BLaER1 treated with 17β-estradiol and CSF1 and Interleukin-3, amounts not matched to agents 10 nM and 100 nM (cell line): ENCODE measurements around the gene SPATA25.
"Not testable (repeated sequence)": the region's sequence is repeated elsewhere in the genome, so short reads cannot be mapped to it uniquely, and the experiment has no call there.

Experiments used
- H3K27ac ChIP-seq, 11 experiments: shearing (Covaris generic); formaldehyde crosslinking; 2 replicates each; pipeline ENCODE4 v1.8.1; 2022
- H3K27me3 ChIP-seq, 11 experiments: shearing (Covaris generic); formaldehyde crosslinking; 2 replicates each; pipeline ENCODE4 v1.8.1; 2022
- H3K36me3 ChIP-seq, 11 experiments: shearing (Covaris generic); formaldehyde crosslinking; 2 replicates each; pipeline ENCODE4 v1.8.1; 2022
- H3K4me1 ChIP-seq, 10 experiments: shearing (Covaris generic); formaldehyde crosslinking; 2 replicates each; pipeline ENCODE4 v1.8.1; 2022
- H3K4me2 ChIP-seq, 11 experiments: shearing (Covaris generic); formaldehyde crosslinking; 2 replicates each; pipeline ENCODE4 v1.8.1; 2022
- H3K4me3 ChIP-seq, 10 experiments: shearing (Covaris generic); formaldehyde crosslinking; 2 replicates each; pipeline ENCODE4 v1.8.1; 2022
- H3K9ac ChIP-seq, 11 experiments: shearing (Covaris generic); formaldehyde crosslinking; 2 replicates each; pipeline ENCODE4 v1.8.1; 2022
- H3K9me3 ChIP-seq, 11 experiments: shearing (Covaris generic); formaldehyde crosslinking; replicated peaks in 1 of 11; 2 replicates each; pipeline ENCODE4 v1.8.1; 2022
- H4K20me1 ChIP-seq, 11 experiments: shearing (Covaris generic); formaldehyde crosslinking; 2 replicates each; pipeline ENCODE4 v1.8.1; 2022
- Cebpa-rat ChIP-seq, 11 experiments: shearing (Covaris generic); IDR thresholded peaks; 2 replicates each; pipeline ENCODE4 v1.8.1; 2022

Gene SPATA25, protein sequence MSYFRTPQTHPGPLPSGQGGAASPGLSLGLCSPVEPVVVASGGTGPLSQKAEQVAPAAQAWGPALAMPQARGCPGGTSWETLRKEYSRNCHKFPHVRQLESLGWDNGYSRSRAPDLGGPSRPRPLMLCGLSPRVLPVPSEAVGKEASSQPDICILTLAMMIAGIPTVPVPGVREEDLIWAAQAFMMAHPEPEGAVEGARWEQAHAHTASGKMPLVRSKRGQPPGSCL

DNA sequence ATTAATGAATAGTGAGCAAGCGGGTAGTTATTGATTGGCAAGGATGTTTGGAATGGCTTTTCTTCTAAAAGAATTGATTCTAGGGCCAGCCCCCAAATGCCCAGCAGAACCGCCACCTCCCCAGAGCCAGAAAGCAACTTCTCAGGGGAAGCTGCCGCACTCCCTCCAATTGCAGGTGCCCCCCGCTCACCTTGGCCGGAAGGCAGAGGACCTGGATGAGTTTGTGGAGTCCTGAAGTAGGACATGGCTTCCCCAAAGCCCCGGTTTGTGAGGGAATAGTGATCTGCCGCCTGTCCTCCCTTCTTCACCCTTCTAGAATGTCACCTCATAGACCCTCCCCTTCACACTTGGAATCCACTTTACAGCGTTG lies at the start of gene SPATA25:
Gene SPATA25, minus strand, starts transcription at position 277 of the 370 bp plus-strand sequence. Its CDS starts 32 bp downstream, at position 245.
- Histone ChIP-seq H3K9ac (peak within 1 kb of the TSS in 4 of 11 experiments; percentile 0 to 9 (median 2); a peak in 3 of 22 replicates), H3K9me3 (no peaks in the 10 kb centered on the region)

DNA sequence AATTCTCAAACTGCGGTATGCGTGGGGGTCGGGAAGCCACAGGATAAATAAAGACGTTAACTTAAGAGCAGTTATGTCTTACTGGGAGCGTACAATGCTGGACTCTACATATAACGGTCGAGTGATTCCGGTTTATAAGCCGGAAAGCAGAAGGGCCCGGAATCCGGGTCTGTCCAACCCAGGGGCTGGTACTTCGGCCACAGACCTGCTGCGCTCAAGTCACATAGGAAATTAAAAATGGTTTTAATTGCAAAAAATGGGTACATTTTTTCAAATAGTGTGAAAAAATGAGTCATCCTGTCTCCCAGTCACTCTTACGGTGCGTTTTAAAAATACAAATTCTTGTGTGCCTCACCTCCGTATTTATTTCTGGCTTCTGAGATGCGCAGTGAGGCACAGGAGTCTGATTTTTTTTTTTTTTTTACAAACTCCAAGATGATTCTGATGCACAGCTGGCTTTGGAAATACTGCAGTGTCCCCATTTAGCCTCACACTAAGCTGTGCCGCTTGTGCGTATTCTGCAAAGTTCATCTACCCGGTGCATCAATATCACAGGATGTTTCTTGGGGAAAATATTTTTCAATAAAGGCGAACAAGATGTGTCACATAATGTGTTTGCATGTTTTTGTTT lies 48.1 kb upstream of the SPATA25 start:
- TF ChIP-seq Cebpa-rat (IDR thresholded peaks at IDR 0.05): no peak
- Histone ChIP-seq H3K4me2 (peak overlapping the region; percentile 77 to 99 (median 86)), H4K20me1 (peaks cover 0 to 62% (median 29%) of the 10 kb centered on the region in 11 experiments; a peak in 15 of 22 replicates), H3K9me3 (no peaks in the 10 kb centered on the region), H3K4me1 (peaks cover 18 to 44% (median 26%) of the 10 kb centered on the region in 10 experiments), H3K36me3 (peaks cover 38 to 42% (median 40%) of the 10 kb centered on the region in 11 experiments), H3K4me3 (peak overlapping the region; percentile 78 to 98 (median 86)), H3K27ac (peak overlapping the region; percentile 99 to 100 (median 100)), H3K9ac (peak overlapping the region; percentile 99 to 100 (median 100)), H3K27me3 (no peaks in the 10 kb centered on the region)

More for the DNA sequence above, at the start of gene SPATA25:
- no peak for TF ChIP-seq Cebpa-rat (IDR thresholded peaks at IDR 0.05)
- Histone ChIP-seq H3K4me3 (no peak within 1 kb of the TSS), H3K4me2 (peak within 1 kb of the TSS in 9 of 11 experiments; percentile 2 to 99 (median 96); a peak in 12 of 22 replicates), H3K27me3 (no peaks in the 10 kb centered on the region), H4K20me1 (peaks cover 0 to 53% (median 24%) of the 10 kb centered on the region in 11 experiments; a peak in 15 of 22 replicates), H3K4me1 (peaks cover 40 to 81% (median 65%) of the 10 kb centered on the region in 10 experiments), H3K36me3 (peaks cover 19 to 54% (median 40%) of the 10 kb centered on the region in 11 experiments), H3K27ac (no peak within 1 kb of the TSS)

DNA sequence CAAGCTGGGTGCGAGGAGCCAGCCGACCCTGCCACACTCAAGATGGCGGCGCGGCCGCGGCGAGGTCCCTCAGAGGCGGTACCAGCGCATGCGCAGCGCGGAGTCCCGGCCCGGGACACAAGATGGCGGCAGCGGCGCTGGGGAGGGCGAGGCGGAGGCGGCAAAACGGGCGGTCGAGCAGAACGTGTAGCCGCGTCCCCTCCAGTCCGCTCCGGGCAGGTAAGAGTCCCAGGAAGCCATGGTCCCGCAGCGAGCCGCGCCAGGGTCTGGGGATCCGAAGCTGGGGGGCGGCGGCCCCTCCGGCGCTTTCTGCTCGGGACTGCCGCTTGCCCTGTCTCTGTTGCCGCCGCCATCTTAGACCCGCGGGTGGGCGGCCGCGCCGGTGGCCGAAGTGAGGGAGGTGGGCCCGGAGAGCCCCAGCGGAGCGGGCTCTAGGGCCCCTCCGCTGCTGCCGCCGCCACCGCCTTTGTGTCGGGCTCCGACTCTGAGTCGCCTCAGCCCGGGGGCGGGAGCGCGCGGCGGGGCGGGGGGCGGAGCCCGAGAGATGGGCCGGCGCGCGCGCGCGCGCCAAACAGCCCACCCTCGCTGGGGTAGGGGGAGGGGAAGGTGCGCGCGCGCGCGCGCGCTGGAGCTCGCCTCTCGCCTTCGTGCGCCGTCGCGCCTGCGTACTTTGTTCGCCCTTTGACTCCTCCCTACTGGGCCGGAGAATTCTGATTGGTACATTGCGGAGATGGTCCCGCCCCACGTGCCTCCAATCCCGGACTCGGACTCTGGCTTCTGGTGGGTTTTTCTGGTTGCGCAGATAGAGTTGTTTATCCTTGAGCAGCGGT lies 47.4 kb upstream of the SPATA25 start, which contains the start of gene PCIF1:
Gene PCIF1, plus strand, starts transcription at position 98 of the 830 bp plus-strand sequence. CDS start 4,317 bp downstream, outside the sequence.
- H3K4me3 ChIP-seq: peak within 1 kb of the TSS; percentile 78 to 98 (median 86)
- peaks cover 0 to 55% (median 29%) of the 10 kb centered on the region in 11 experiments; a peak in 15 of 22 replicates for H4K20me1 ChIP-seq
- no peaks in the 10 kb centered on the region for H3K9me3 ChIP-seq
- no peak for TF ChIP-seq Cebpa-rat (IDR thresholded peaks at IDR 0.05)
- H3K27me3 ChIP-seq: no peaks in the 10 kb centered on the region
- H3K36me3 ChIP-seq: peaks cover 31 to 34% (median 32%) of the 10 kb centered on the region in 11 experiments
- peak within 1 kb of the TSS; percentile 99 to 100 (median 100) for H3K27ac ChIP-seq
- H3K4me2 ChIP-seq: peak within 1 kb of the TSS; percentile 84 to 99 (median 93)
- H3K4me1 ChIP-seq: peaks cover 18 to 44% (median 26%) of the 10 kb centered on the region in 10 experiments
- peak within 1 kb of the TSS; percentile 99 to 100 (median 100) for H3K9ac ChIP-seq

DNA sequence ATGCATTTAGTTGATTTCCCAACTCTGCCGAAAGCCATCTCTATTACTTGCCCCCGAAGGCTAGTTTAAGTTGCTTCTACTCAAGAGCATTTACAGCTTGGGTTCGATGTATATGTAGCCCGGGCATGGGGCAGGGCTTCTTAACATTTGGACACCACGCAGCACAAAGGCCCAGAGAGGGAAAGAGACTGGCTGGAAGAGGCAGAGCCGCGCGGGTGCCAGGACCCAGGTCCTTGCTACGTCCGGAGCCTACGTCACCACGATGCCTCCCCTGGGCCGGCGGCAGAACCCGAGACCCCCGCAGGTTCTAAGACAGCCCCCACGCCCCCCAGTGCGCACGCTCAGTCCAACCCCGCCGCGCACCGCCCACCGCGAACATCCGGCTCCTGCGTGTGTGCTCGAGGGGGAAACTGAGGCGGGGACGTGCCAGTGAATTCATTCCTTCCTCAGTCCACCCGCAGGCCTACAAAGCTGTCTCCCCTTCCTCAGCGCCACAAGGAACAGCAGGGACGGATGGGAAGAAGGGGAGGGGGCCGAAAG lies 46.7 kb upstream of the SPATA25 start:
- peak overlapping the region; percentile 78 to 98 (median 86) for H3K4me3 ChIP-seq
- H3K9me3 ChIP-seq: no peaks in the 10 kb centered on the region
- peaks cover 18 to 44% (median 26%) of the 10 kb centered on the region in 10 experiments for H3K4me1 ChIP-seq
- peak overlapping the region; percentile 99 to 100 (median 100) for H3K9ac ChIP-seq
- peak overlapping the region; percentile 99 to 100 (median 100) for H3K27ac ChIP-seq
- H4K20me1 ChIP-seq: peaks cover 0 to 50% (median 29%) of the 10 kb centered on the region in 11 experiments; a peak in 15 of 22 replicates
- peaks cover 24 to 27% (median 26%) of the 10 kb centered on the region in 11 experiments for H3K36me3 ChIP-seq
- H3K27me3 ChIP-seq: no peaks in the 10 kb centered on the region
- H3K4me2 ChIP-seq: peak overlapping the region; percentile 84 to 99 (median 92)
- TF ChIP-seq Cebpa-rat (IDR thresholded peaks at IDR 0.05): no peak

DNA sequence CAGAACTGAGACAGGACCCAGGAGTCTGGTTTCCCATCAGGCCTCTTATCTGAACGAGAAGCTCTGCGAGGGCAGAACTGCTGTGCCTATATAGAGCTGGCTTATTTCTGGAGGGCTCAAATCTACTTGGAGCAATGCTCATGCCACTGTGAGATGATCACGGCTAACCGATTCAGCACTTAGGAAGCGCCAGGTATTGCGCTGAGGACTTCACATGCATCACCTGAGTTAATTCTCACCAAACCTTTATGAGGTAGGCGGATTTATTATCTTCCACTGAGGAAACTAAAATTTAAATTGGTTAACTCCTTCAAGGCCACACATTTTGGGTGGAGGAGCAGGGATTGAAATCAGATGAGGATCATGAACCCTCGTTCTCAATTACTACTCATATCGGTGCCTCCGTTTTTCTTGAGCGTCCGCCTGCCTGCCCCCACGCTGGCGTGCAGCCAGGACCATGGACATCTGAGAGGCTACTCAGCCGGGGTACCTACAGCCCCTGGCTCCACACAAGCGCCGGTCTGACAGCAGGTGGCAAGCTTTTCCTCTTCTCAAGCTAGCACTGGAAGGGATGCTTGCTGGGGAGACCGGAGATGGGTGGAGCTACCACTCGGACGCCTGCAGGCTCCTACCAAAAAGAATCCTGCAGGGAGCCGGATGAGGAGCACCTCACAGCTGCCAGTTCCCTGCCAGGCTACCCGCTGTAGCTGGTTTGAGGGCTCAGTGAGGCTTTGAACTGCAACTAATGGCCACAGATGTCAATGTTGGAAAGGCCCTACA lies 46.0 kb upstream of the SPATA25 start:
- TF ChIP-seq Cebpa-rat (IDR thresholded peaks at IDR 0.05): no peak
- Histone ChIP-seq H3K9ac (peak overlapping the region; percentile 99 to 100 (median 100)), H3K4me3 (peak overlapping the region; percentile 78 to 98 (median 86)), H3K4me2 (peak overlapping the region; percentile 84 to 99 (median 92)), H3K27ac (peak overlapping the region; percentile 99 to 100 (median 100)), H4K20me1 (peaks cover 0 to 43% (median 26%) of the 10 kb centered on the region in 11 experiments; a peak in 15 of 22 replicates), H3K9me3 (no peaks in the 10 kb centered on the region), H3K36me3 (peaks cover 17 to 21% (median 19%) of the 10 kb centered on the region in 11 experiments), H3K27me3 (no peaks in the 10 kb centered on the region), H3K4me1 (peaks cover 18 to 39% (median 26%) of the 10 kb centered on the region in 10 experiments)

DNA sequence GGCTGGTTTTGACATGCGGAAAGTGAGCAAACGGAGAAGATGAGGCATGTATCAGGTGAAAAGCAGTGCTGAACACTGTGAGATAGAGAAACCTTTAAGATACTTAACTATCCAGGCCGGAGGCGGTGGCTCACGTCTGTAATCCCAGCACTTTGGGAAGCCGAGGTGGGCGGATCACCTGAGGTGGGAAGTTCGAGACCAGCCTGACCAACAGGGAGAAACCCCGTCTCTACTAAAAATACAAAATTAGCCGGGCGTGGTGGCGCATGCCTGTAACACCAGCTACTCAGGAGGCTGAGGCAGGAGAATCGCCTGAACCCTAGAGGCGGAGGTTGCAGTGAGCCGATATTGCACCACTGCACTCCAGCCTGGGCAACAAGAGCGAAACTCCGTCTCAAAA lies 44.3 kb upstream of the SPATA25 start:
- H3K9ac ChIP-seq, H3K36me3 ChIP-seq, H3K27ac ChIP-seq, H3K9me3 ChIP-seq, H3K4me2 ChIP-seq, H3K27me3 ChIP-seq, H3K4me3 ChIP-seq: not testable (repeated sequence)
- peaks cover 18 to 25% (median 22%) of the 10 kb centered on the region in 10 experiments for H3K4me1 ChIP-seq
- peaks cover 0 to 27% (median 15%) of the 10 kb centered on the region in 11 experiments; a peak in 15 of 22 replicates for H4K20me1 ChIP-seq

DNA sequence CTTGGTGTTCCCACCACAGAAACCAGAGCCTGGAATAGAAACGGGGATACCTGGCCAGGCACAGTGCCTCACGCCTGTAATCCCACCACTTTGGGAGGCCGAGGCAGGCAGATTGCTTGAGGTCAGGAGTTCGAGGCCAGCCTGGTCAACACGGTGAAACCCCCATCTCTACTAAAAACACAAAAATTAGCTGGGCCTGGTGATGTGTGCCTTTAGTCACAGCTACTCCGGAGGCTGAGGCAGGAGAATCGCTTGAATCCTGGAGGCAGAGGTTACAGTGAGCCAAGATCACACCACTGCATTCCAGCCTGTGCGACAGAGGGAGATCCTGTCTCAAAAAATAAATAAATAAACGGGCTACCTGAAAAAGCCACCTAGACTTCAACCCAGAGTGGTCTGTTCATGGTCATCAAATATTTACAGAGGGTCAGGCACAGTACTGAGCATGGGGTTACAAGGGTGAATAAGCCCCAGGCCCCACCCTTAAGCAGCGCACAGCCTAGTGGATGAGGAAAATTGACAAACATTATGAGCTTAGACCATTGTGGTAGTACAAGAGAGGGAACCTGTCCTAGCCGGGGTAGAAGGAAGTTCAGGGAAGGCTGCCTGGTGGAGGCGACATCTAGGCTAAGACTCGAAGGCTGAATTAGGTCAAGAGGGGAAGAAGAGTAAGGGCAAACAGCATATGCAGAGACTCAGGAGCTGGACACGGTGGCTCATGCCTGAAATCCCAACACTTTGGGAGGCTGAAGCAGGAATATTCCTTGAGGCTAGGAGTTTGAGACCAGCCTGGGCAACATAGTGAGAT lies 39.9 kb upstream of the SPATA25 start:
- Histone ChIP-seq H3K9me3 (no peaks in the 10 kb centered on the region), H3K4me1 (peaks cover 4 to 39% (median 10%) of the 10 kb centered on the region in 10 experiments; a peak in 17 of 20 replicates), H3K27me3 (no peaks in the 10 kb centered on the region), H4K20me1 (0 out of 22 replicates have a peak, but pooled peaks cover 0 to 5% (median 0%) of the 10 kb centered on the region in 11 experiments), H3K36me3 (no peaks in the 10 kb centered on the region), H3K4me2 (no peak overlapping the region), H3K4me3 (no peak overlapping the region), H3K27ac (no peak overlapping the region), H3K9ac (no peak overlapping the region)
- no peak for TF ChIP-seq Cebpa-rat (IDR thresholded peaks at IDR 0.05)
